Neural progenitor cell (in vitro differentiated cells): Measurements from ENCODE around the gene STK24. TPM values are rescaled to one million over a fixed set of nuclear protein-coding genes. Genes with fewer than 3 reads are reported as not detected.

Experiments
- DNase-seq: peaks from one replicate; pipeline ENCODE4 v3.0.0-alpha.2; 2016; ENCODE audit warnings: low spot score
- H2AFZ ChIP-seq: fragments of 200-600 bp; sonication (generic); replicated peaks from 2 replicates; pipeline ENCODE4 v1.6.1; 2016; ENCODE audit warnings: antibody characterized with exemption
- H3F3A ChIP-seq: fragments of 200-600 bp; sonication (generic); 2 replicates; pipeline ENCODE4 v1.6.1; 2016; ENCODE audit warnings: antibody characterized with exemption, low read depth
- H3K27ac ChIP-seq: fragments of 200-600 bp; sonication (generic); 2 replicates; pipeline ENCODE4 v1.5.1; 2016; ENCODE audit warnings: mild to moderate bottlenecking
- H3K27me3 ChIP-seq: fragments of 200-600 bp; sonication (generic); 2 replicates; pipeline ENCODE4 v1.6.1; 2016; ENCODE audit warnings: mild to moderate bottlenecking, moderate library complexity
- H3K36me3 ChIP-seq: fragments of 200-600 bp; sonication (generic); 2 replicates; pipeline ENCODE4 v1.5.1; 2016
- H3K4me1 ChIP-seq: fragments of 200-600 bp; sonication (generic); 2 replicates; pipeline ENCODE4 v1.6.1; 2016; ENCODE audit warnings: mixed run types
- H3K4me2 ChIP-seq: fragments of 200-600 bp; sonication (generic); 2 replicates; pipeline ENCODE4 v1.6.1; 2016
- H3K4me3 ChIP-seq: fragments of 200-600 bp; sonication (generic); 2 replicates; pipeline ENCODE4 v1.5.1; 2016
- H3K79me2 ChIP-seq: fragments of 200-600 bp; sonication (generic); 2 replicates; pipeline ENCODE4 v1.6.1; 2016; ENCODE audit warnings: low read depth
- H3K9ac ChIP-seq: fragments of 200-600 bp; sonication (generic); 2 replicates; pipeline ENCODE4 v1.6.1; 2016
- H3K9me3 ChIP-seq: fragments of 200-600 bp; sonication (generic); 2 replicates; pipeline ENCODE4 v1.5.1; 2016; ENCODE audit warnings: low read depth
- H4K20me1 ChIP-seq: fragments of 200-600 bp; sonication (generic); 2 replicates; pipeline ENCODE4 v1.6.1; 2016; ENCODE audit warnings: low read depth
- H3K27ac Mint-ChIP-seq: 3 replicates; pipeline ENCODE4 v1.8.0; 2021; ENCODE audit warnings: mixed read lengths
- H3K27me3 Mint-ChIP-seq: 2 replicates; pipeline ENCODE4 v1.8.0; 2022; ENCODE audit warnings: low read depth, mild to moderate bottlenecking, inconsistent platforms, moderate library complexity, mixed read lengths; ENCODE audit not compliant: insufficient read depth
- H3K36me3 Mint-ChIP-seq: 3 replicates; pipeline ENCODE4 v1.8.0; 2021; ENCODE audit warnings: mixed read lengths
- H3K4me1 Mint-ChIP-seq: 3 replicates; pipeline ENCODE4 v1.8.0; 2021; ENCODE audit warnings: mixed read lengths
- H3K4me3 Mint-ChIP-seq: 3 replicates; pipeline ENCODE4 v1.8.0; 2021; ENCODE audit warnings: mild to moderate bottlenecking, moderate library complexity, mixed read lengths
- H3K9me3 Mint-ChIP-seq: 3 replicates; pipeline ENCODE4 v1.8.0; 2020; ENCODE audit warnings: mixed read lengths
- EZH2 ChIP-seq: fragments of 200-600 bp; sonication (generic); IDR thresholded peaks from 2 replicates; pipeline ENCODE4 v1.6.1; 2017; ENCODE audit warnings: antibody characterized with exemption, mild to moderate bottlenecking, moderate library complexity
- EZH2phosphoT487 ChIP-seq: fragments of 200-600 bp; sonication (generic); IDR thresholded peaks from 2 replicates; pipeline ENCODE4 v1.6.1; 2017; ENCODE audit warnings: antibody characterized with exemption
- total RNA-seq: library from RNA; depleted of rRNA; stranded (reverse); fragments of >200 nt; gene quantifications from 2 replicates; pipeline ENCODE4 v1.2.3, GENCODE V29; 2015; ENCODE audit warnings: low replicate concordance
- TF ChIP-seq, protein P1 (sequence below): fragments of 200-600 bp; sonication (generic); IDR thresholded peaks from 2 replicates; pipeline ENCODE4 v1.5.1; 2017; ENCODE audit warnings: antibody characterized with exemption, mild to moderate bottlenecking

STK24 gene
- total RNA-seq, 1 donor from 2014 or later = 330 TPM

DNA sequence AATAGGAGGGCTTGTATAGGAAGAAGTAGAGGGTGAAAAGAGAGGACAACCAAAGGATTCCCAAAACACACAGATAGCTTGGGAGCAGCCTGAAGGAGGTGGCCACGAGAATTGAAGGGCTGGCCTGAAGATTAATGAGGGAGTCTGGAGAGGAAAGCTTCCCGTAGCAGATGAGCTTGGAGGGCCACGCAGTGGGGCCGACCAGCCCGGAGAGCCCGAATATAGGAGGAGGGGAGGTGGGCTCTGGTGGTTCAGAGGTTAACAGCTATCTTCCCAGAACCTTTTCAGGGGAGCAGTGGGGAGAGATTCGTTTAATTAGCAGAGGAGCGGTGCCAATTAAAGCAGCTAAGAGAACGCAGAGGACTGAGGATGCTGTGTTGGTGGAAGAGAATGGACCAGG is 154.9 kb downstream of the STK24 start:
- Histone ChIP-seq H3K4me1 (no peaks in the 10 kb centered on the region), H4K20me1 (no peaks in the 10 kb centered on the region), H3K9ac (no peak overlapping the region), H3K79me2 (no peaks in the 10 kb centered on the region), H3K9me3 (no peaks in the 10 kb centered on the region), H3K4me3 (no peak overlapping the region), H3F3A (no peaks in the 10 kb centered on the region), H2AFZ (no peak overlapping the region), H3K27ac (no peak overlapping the region), H3K27me3 (no peaks in the 10 kb centered on the region), H3K4me2 (no peak overlapping the region), H3K36me3 (peaks cover 3% of the 10 kb centered on the region)
- Mint-ChIP-seq H3K27me3 (peaks cover 4% of the 10 kb centered on the region), H3K4me3 (no peak overlapping the region), H3K27ac (no peak overlapping the region), H3K9me3 (peaks cover under 1% of the 10 kb centered on the region), H3K4me1 (no peaks in the 10 kb centered on the region), H3K36me3 (peaks cover 50% of the 10 kb centered on the region)
- no peak for TF ChIP-seq EZH2phosphoT487
- no peak for TF ChIP-seq EZH2
- TF ChIP-seq, protein P1, sequence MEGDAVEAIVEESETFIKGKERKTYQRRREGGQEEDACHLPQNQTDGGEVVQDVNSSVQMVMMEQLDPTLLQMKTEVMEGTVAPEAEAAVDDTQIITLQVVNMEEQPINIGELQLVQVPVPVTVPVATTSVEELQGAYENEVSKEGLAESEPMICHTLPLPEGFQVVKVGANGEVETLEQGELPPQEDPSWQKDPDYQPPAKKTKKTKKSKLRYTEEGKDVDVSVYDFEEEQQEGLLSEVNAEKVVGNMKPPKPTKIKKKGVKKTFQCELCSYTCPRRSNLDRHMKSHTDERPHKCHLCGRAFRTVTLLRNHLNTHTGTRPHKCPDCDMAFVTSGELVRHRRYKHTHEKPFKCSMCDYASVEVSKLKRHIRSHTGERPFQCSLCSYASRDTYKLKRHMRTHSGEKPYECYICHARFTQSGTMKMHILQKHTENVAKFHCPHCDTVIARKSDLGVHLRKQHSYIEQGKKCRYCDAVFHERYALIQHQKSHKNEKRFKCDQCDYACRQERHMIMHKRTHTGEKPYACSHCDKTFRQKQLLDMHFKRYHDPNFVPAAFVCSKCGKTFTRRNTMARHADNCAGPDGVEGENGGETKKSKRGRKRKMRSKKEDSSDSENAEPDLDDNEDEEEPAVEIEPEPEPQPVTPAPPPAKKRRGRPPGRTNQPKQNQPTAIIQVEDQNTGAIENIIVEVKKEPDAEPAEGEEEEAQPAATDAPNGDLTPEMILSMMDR = no peak
- no peak for DNase-seq

DNA sequence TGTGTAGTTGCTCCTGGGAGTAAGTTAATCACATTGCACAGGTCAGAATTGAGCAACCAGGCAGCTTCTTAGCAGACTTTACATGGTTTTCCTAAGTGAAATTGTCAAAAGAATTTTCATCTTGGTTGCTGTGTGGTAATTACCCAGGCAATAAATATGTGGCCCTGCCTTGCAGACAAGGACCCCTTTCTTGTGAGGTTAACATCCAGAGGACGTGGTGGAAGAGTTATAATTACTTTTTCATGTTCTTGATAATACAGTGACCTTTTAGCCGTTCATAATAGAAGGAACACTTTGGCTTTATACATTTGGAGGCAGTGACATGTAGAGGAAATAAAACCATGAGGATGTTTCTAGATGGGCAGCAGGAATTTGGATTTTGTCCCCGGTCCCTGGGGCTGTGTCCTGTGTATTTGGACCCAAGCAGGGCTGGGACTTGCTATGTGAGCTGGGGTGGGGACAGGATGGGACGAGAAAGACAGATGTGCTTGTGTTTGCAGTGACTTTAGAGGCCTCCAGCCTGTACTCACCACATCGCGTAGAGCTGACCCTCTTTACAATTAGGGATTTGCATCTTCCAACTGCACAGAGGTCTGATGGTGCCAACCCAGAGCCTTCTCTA is 156.2 kb downstream of the STK24 start:
- peaks cover 54% of the 10 kb centered on the region for H3K36me3 Mint-ChIP-seq

DNA sequence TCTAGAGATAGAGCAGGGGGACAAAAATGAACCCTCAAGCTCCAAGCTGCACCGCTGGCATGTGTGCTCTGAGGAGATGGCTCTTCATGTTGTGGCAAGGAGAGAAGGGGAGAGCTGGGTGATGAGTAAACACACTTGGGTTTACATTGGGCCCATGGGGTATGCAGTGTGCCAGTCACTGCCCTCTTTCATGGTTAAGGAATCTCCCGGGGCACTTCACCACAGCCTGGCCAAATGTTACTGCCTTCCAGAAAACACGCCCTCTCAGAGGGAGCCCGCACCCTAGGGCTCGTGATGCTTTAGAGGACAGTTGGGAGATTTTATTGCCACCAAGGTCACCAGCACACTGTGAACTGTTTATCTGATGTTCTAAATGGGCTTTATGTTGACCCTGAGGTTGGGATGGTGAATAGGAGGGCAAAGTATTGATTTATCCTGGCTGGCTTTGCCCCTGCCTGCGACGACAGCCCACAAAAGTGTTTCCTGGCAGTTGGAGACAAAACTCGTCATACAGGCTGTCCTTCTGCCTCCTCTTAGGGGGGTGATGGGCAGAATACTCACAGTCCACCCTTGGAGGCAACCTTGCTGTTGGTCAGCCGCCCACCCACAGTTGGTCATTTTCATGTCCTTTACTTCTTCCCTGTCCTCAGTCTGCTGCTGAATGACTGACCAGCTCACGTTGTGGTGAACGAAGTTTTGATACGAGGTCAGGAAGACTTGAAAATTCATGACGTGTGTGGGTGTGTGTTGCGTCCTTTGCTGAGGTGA is 156.9 kb downstream of the STK24 start:
- peaks cover 6% of the 10 kb centered on the region for H3K27me3 Mint-ChIP-seq
- Histone ChIP-seq H3K4me2 (no peak overlapping the region), H3K27ac (no peak overlapping the region), H3K4me1 (no peaks in the 10 kb centered on the region), H3K79me2 (no peaks in the 10 kb centered on the region), H3K9me3 (no peaks in the 10 kb centered on the region), H3F3A (no peaks in the 10 kb centered on the region), H3K4me3 (no peak overlapping the region), H2AFZ (no peak overlapping the region), H3K9ac (no peak overlapping the region), H3K27me3 (no peaks in the 10 kb centered on the region), H4K20me1 (no peaks in the 10 kb centered on the region), H3K36me3 (no peaks in the 10 kb centered on the region)
- DNase-seq = no peak
- H3K36me3 Mint-ChIP-seq = peaks cover 57% of the 10 kb centered on the region
- TF ChIP-seq, protein P1 = no peak
- no peak for TF ChIP-seq EZH2
- no peak for TF ChIP-seq EZH2phosphoT487
- no peaks in the 10 kb centered on the region for H3K4me1 Mint-ChIP-seq
- H3K4me3 Mint-ChIP-seq = no peak overlapping the region
- peaks cover 3% of the 10 kb centered on the region for H3K9me3 Mint-ChIP-seq
- no peak overlapping the region for H3K27ac Mint-ChIP-seq

More for the DNA sequence above, 156.2 kb downstream of the STK24 start:
- H3K27ac Mint-ChIP-seq = no peak overlapping the region
- peaks cover 3% of the 10 kb centered on the region for H3K36me3 ChIP-seq
- no peak overlapping the region for H2AFZ ChIP-seq
- no peaks in the 10 kb centered on the region for H4K20me1 ChIP-seq
- no peak overlapping the region for H3K4me3 ChIP-seq
- TF ChIP-seq EZH2phosphoT487 (no peak), EZH2 (no peak)
- TF ChIP-seq, protein P1 = no peak
- H3K4me2 ChIP-seq = no peak overlapping the region
- no peaks in the 10 kb centered on the region for H3F3A ChIP-seq
- peaks cover 3% of the 10 kb centered on the region for H3K9me3 Mint-ChIP-seq
- H3K4me1 Mint-ChIP-seq = no peaks in the 10 kb centered on the region
- H3K27me3 Mint-ChIP-seq = peaks cover 6% of the 10 kb centered on the region
- DNase-seq = no peak
- H3K4me3 Mint-ChIP-seq = no peak overlapping the region
- no peaks in the 10 kb centered on the region for H3K9me3 ChIP-seq
- H3K27ac ChIP-seq = no peak overlapping the region
- no peaks in the 10 kb centered on the region for H3K79me2 ChIP-seq
- H3K9ac ChIP-seq = no peak overlapping the region
- H3K4me1 ChIP-seq = no peaks in the 10 kb centered on the region
- H3K27me3 ChIP-seq = no peaks in the 10 kb centered on the region
